B cell (primary cell): ENCODE data around the gene ADAM11. TPM values are rescaled to one million over a fixed set of nuclear protein-coding genes. Genes with fewer than 3 reads are reported as not detected.
A peak's percentile ranks its signal among the peaks of the same experiment; 100 is the strongest.

Experiments used
- ATAC-seq: fragments of 200-7000 bp; cut with Tn5 transposase; one replicate; pipeline ENCODE4 v1.10.0; 2021; ENCODE audit warnings: low read depth, mild to moderate bottlenecking, moderate number of reproducible peaks, moderate library complexity
- CTCF ChIA-PET: fragments of 350-600 bp; sonication (Branson Sonifier 250); formaldehyde crosslinking; loops from one replicate; lab custom pipeline; 2021; ENCODE audit warnings: antibody characterized with exemption, inconsistent platforms; lab: Charles Lee
- POLR2A ChIA-PET: fragments of 350-600 bp; sonication (Branson Sonifier 250); formaldehyde crosslinking; loops from one replicate; lab custom pipeline; 2021; ENCODE audit warnings: antibody characterized with exemption; lab: Charles Lee
- DNase-seq: peaks from one replicate; pipeline ENCODE4 v3.0.0; 2013
- H2AFZ ChIP-seq: 2 replicates; pipeline ENCODE4 v1.6.1; 2012; ENCODE audit warnings: mild to moderate bottlenecking, low read depth, low read length; ENCODE audit not compliant: insufficient read depth, poor library complexity, severe bottlenecking
- H3K27ac ChIP-seq, 2 donors: 1 replicate in 1 of 2; 2 replicates in 1 of 2; pipeline ENCODE4 v1.5.1; 2012 to 2013; ENCODE audit warnings: low read length in 2 of 2, mild to moderate bottlenecking in 2 of 2, moderate library complexity in 1 of 2
- H3K27me3 ChIP-seq, 4 experiments: fragments of 200-600 bp in 1 of 4; sonication (generic) in 1 of 4; replicated peaks in 1 of 4; 1 replicate in 2 of 4; 2 replicates in 2 of 4; pipeline versions ENCODE4 v1.6.1 to v1.7.0; 2013 to 2016; ENCODE audit warnings: low read length in 3 of 4, mild to moderate bottlenecking in 2 of 4, mixed read lengths in 1 of 4, moderate library complexity in 1 of 4; ENCODE audit not compliant: insufficient read depth in 4 of 4, control insufficient read depth in 3 of 4; ENCODE audit errors: control extremely low read depth in 1 of 4
- H3K36me3 ChIP-seq, 2 experiments: replicated peaks in 1 of 2; 1 replicate in 1 of 2; 2 replicates in 1 of 2; pipeline versions ENCODE4 v1.6.1 to v1.7.1; 2013; ENCODE audit warnings: low read length in 1 of 2; ENCODE audit not compliant: insufficient read depth in 2 of 2, control insufficient read depth in 1 of 2; ENCODE audit errors: control extremely low read depth in 1 of 2, extremely low read depth in 1 of 2
- H3K4me1 ChIP-seq, 2 donors: fragments of 200-600 bp in 1 of 2; sonication (generic) in 1 of 2; 1 replicate in 1 of 2; 2 replicates in 1 of 2; pipeline versions ENCODE4 v1.5.1 to v1.6.1; 2013 to 2017; ENCODE audit warnings: low read length in 2 of 2; ENCODE audit not compliant: control insufficient read depth in 2 of 2, insufficient read depth in 2 of 2
- H3K4me2 ChIP-seq: replicated peaks from 2 replicates; pipeline ENCODE3; 2012; ENCODE audit warnings: mild to moderate bottlenecking, low read depth, low read length; ENCODE audit not compliant: poor library complexity, severe bottlenecking
- H3K4me3 ChIP-seq, 5 experiments: fragments of 200-600 bp in 1 of 5; sonication (generic) in 1 of 5; 1 replicate in 3 of 5; 2 replicates in 2 of 5; pipeline versions ENCODE4 v1.5.1 to v1.7.0; 2011 to 2016; ENCODE audit warnings: low read length in 4 of 5, mild to moderate bottlenecking in 4 of 5, low read depth in 2 of 5, control low read depth in 1 of 5, moderate library complexity in 1 of 5; ENCODE audit not compliant: insufficient read depth in 1 of 5; ENCODE audit errors: control extremely low read depth in 1 of 5, extremely low read depth in 1 of 5
- H3K79me2 ChIP-seq: fragments of 200-600 bp; sonication (generic); one replicate; pipeline ENCODE4 v1.6.0; 2016; ENCODE audit warnings: low read length; ENCODE audit not compliant: control insufficient read depth, insufficient read depth
- H3K9ac ChIP-seq: fragments of 200-600 bp; sonication (generic); 2 replicates; pipeline ENCODE4 v1.6.1; 2017; ENCODE audit warnings: mild to moderate bottlenecking, low read length, moderate library complexity
- H3K9me3 ChIP-seq, 3 donors: one replicate each; pipeline versions ENCODE4 v1.6.1 to v1.7.1; 2013; ENCODE audit warnings: low read length in 2 of 3; ENCODE audit not compliant: control insufficient read depth in 2 of 3, insufficient read depth in 1 of 3; ENCODE audit errors: control extremely low read depth in 1 of 3
- H4K20me1 ChIP-seq: 2 replicates; pipeline ENCODE4 v1.6.0; 2012; ENCODE audit warnings: mild to moderate bottlenecking, low read length; ENCODE audit not compliant: insufficient read depth, control insufficient read depth, poor library complexity, severe bottlenecking
- H3K27ac Mint-ChIP-seq: one replicate; pipeline ENCODE4 v1.8.0; 2021; ENCODE audit warnings: mixed read lengths
- H3K27me3 Mint-ChIP-seq: one replicate; pipeline ENCODE4 v1.8.0; 2021; ENCODE audit warnings: mixed read lengths
- H3K4me1 Mint-ChIP-seq: one replicate; pipeline ENCODE4 v1.8.0; 2021; ENCODE audit warnings: mixed read lengths
- H3K4me3 Mint-ChIP-seq: one replicate; pipeline ENCODE4 v1.8.0; 2021; ENCODE audit warnings: mixed read lengths
- H3K9me3 Mint-ChIP-seq: one replicate; pipeline ENCODE4 v1.8.0; 2022; ENCODE audit warnings: mixed read lengths; ENCODE audit not compliant: insufficient read depth
- CTCF ChIP-seq: fragments of 200-600 bp; IDR thresholded peaks from one replicate; pipeline ENCODE4 v1.8.0; 2022; ENCODE audit warnings: antibody characterized with exemption, mild to moderate bottlenecking
- EZH2 ChIP-seq: IDR thresholded peaks from 2 replicates; pipeline ENCODE4 v1.6.1; 2012; ENCODE audit warnings: borderline replicate concordance, low read depth, mild to moderate bottlenecking, moderate library complexity, low read length; ENCODE audit not compliant: insufficient read depth, poor library complexity, severe bottlenecking
- WGBS: methylation state at CpG from one replicate; pipeline ENCODE4 v1.1.5; 2013; ENCODE audit warnings: missing lambda C conversion rate; ENCODE audit not compliant: insufficient coverage; 5-methylcytosine and 5-hydroxymethylcytosine counted together
- intact Hi-C: fragments of 100-400 bp; cut with micrococcal nuclease; formaldehyde crosslinking; loops from one replicate; pipeline ENCODE4 v1.10.0; 2022
- polyA plus RNA-seq: library from polyadenylated mRNA; depleted of rRNA; stranded (reverse); fragments of >200 nt; gene quantifications from 2 replicates; pipeline ENCODE4 v1.2.3, GENCODE V29; 2012
- total RNA-seq, 2 donors: library from RNA; stranded (reverse); fragments of 120-200 nt in 1 of 2; gene quantifications; 1 replicate in 1 of 2; 2 replicates in 1 of 2; pipeline versions ENCODE4 v1.2.3 to v1.2.4, GENCODE V29; 2013 to 2022

Gene ADAM11
- total and polyA plus RNA-seq, 2 donors (not counting 1 experiment from before 2014, with no cell fraction given): 0.39 to 1.00 TPM

GRCh38 chr17:44767493-44767892, 8.7 kb downstream of the ADAM11 start:
- Histone ChIP-seq H3K4me1 (peaks cover 0 to 6% of the 10 kb centered on the region in 2 donors), H3K9me3 (no peaks in the 10 kb centered on the region), H3K4me2 (no peak overlapping the region), H3K27me3 (peaks cover 0 to 12% (median 0%) of the 10 kb centered on the region in 4 experiments), H4K20me1 (no peaks in the 10 kb centered on the region), H3K36me3 (no peaks in the 10 kb centered on the region), H3K79me2 (no peaks in the 10 kb centered on the region), H3K4me3 (no peak overlapping the region), H2AFZ (no peak overlapping the region), H3K9ac (no peak overlapping the region), H3K27ac (no peak overlapping the region)
- no peak for TF ChIP-seq CTCF
- no peak for TF ChIP-seq EZH2
- H3K27ac Mint-ChIP-seq: no peak overlapping the region
- POLR2A ChIA-PET: no interaction called here
- 18% methylated on average over 4 of the region's 4 CpGs for WGBS
- DNase-seq: peak; percentile 13
- H3K4me3 Mint-ChIP-seq: no peak overlapping the region
- H3K9me3 Mint-ChIP-seq: no peaks in the 10 kb centered on the region
- intact Hi-C loops: no loop called here
- ATAC-seq: no peak
- peaks cover 6% of the 10 kb centered on the region for H3K27me3 Mint-ChIP-seq
- H3K4me1 Mint-ChIP-seq: peaks cover 4% of the 10 kb centered on the region
- CTCF ChIA-PET: interaction anchor here (0.6 kb wide), 1 partner anchor 107 kb away, joined by 4 read pairs; no protein-coding TSS in a partner anchor

GRCh38 chr17:44768505-44769142, 9.8 kb downstream of the ADAM11 start:
- TF ChIP-seq EZH2 (no peak), CTCF (no peak)
- Histone ChIP-seq H4K20me1 (no peaks in the 10 kb centered on the region), H3K9ac (no peak overlapping the region), H3K4me1 (peaks cover 0 to 6% of the 10 kb centered on the region in 2 donors), H3K36me3 (no peaks in the 10 kb centered on the region), H3K79me2 (no peaks in the 10 kb centered on the region), H3K27ac (no peak overlapping the region), H3K4me2 (no peak overlapping the region), H3K9me3 (no peaks in the 10 kb centered on the region), H3K27me3 (peaks cover 0 to 18% (median 0%) of the 10 kb centered on the region in 4 experiments), H3K4me3 (no peak overlapping the region), H2AFZ (no peak overlapping the region)
- no peak overlapping the region for H3K27ac Mint-ChIP-seq
- ChIA-PET POLR2A (no interaction called here), CTCF (no interaction called here)
- no peak overlapping the region for H3K4me3 Mint-ChIP-seq
- DNase-seq: no peak
- H3K9me3 Mint-ChIP-seq: no peaks in the 10 kb centered on the region
- WGBS: 18% methylated on average over 4 of the region's 11 CpGs
- no peak for ATAC-seq
- H3K27me3 Mint-ChIP-seq: peaks cover 6% of the 10 kb centered on the region
- intact Hi-C loops: no loop called here
- peaks cover 4% of the 10 kb centered on the region for H3K4me1 Mint-ChIP-seq
